GM23248 (cell line): ENCODE data around the gene WSB1. TPM values are rescaled to one million over a fixed set of nuclear protein-coding genes. Genes with fewer than 3 reads are reported as not detected.
A peak's percentile ranks its signal among the peaks of the same experiment; 100 is the strongest.

Experiments used
- DNase-seq: peaks from one replicate; pipeline ENCODE4 v3.0.0-alpha.2; 2015
- H2AFZ ChIP-seq: fragments of 200-600 bp; sonication (generic); 2 replicates; pipeline ENCODE4 v1.6.1; 2016; ENCODE audit warnings: antibody characterized with exemption
- H3F3A ChIP-seq: fragments of 200-600 bp; sonication (generic); 2 replicates; pipeline ENCODE4 v1.6.1; 2016; ENCODE audit warnings: mild to moderate bottlenecking, antibody characterized with exemption, mixed run types; ENCODE audit not compliant: insufficient read depth
- H3K27ac ChIP-seq: fragments of 200-600 bp; sonication (generic); 2 replicates; pipeline ENCODE4 v1.5.1; 2016; ENCODE audit warnings: mild to moderate bottlenecking
- H3K27me3 ChIP-seq: fragments of 200-600 bp; sonication (generic); replicated peaks from 2 replicates; pipeline ENCODE4 v1.6.1; 2016; ENCODE audit warnings: mild to moderate bottlenecking; ENCODE audit not compliant: insufficient read depth
- H3K36me3 ChIP-seq: fragments of 200-600 bp; sonication (generic); 2 replicates; pipeline ENCODE4 v1.6.1; 2016; ENCODE audit warnings: low read depth, mild to moderate bottlenecking
- H3K4me1 ChIP-seq: fragments of 200-600 bp; sonication (generic); 2 replicates; pipeline ENCODE4 v1.6.1; 2016; ENCODE audit warnings: mild to moderate bottlenecking; ENCODE audit not compliant: insufficient read depth
- H3K4me2 ChIP-seq: fragments of 200-600 bp; sonication (generic); one replicate; pipeline ENCODE4 v1.6.1; 2016; ENCODE audit warnings: mild to moderate bottlenecking; ENCODE audit not compliant: unreplicated experiment
- H3K4me3 ChIP-seq: fragments of 200-600 bp; sonication (generic); 2 replicates; pipeline ENCODE4 v1.5.1; 2016; ENCODE audit warnings: mild to moderate bottlenecking
- H3K79me2 ChIP-seq: fragments of 200-600 bp; sonication (generic); 2 replicates; pipeline ENCODE4 v1.6.1; 2016; ENCODE audit warnings: mild to moderate bottlenecking; ENCODE audit not compliant: insufficient read depth
- H3K9ac ChIP-seq: fragments of 200-600 bp; sonication (generic); 2 replicates; pipeline ENCODE4 v1.6.1; 2016; ENCODE audit warnings: mild to moderate bottlenecking
- H3K9me2 ChIP-seq: fragments of 200-600 bp; sonication (generic); 2 replicates; pipeline ENCODE4 v1.6.1; 2016; ENCODE audit warnings: mixed run types, mild to moderate bottlenecking, moderate library complexity; ENCODE audit not compliant: insufficient read depth
- H3K9me3 ChIP-seq: fragments of 200-600 bp; sonication (generic); one replicate; pipeline ENCODE4 v1.6.1; 2017; ENCODE audit warnings: low read depth
- H4K20me1 ChIP-seq: fragments of 200-600 bp; sonication (generic); 2 replicates; pipeline ENCODE4 v1.6.0; 2016; ENCODE audit not compliant: insufficient read depth
- EZH2 ChIP-seq: fragments of 200-600 bp; sonication (generic); IDR thresholded peaks from 2 replicates; pipeline ENCODE4 v1.6.1; 2018; ENCODE audit warnings: antibody characterized with exemption, mild to moderate bottlenecking; ENCODE audit not compliant: insufficient read depth, poor library complexity, severe bottlenecking
- EZH2phosphoT487 ChIP-seq: fragments of 200-600 bp; sonication (generic); IDR thresholded peaks from 2 replicates; pipeline ENCODE4 v1.6.1; 2018; ENCODE audit warnings: antibody characterized with exemption, moderate library complexity, mild to moderate bottlenecking, low read depth; ENCODE audit not compliant: insufficient read depth
- whole genome bisulfite sequencing, 2 experiments: methylation state at CpG; one replicate each; pipeline ENCODE4 v1.1.6; 2015 to 2017; ENCODE audit warnings: low lambda C conversion rate in 2 of 2, low coverage in 1 of 2; ENCODE audit errors: missing lambda C conversion rate in 2 of 2; 5-methylcytosine and 5-hydroxymethylcytosine counted together
- in situ Hi-C: fragments of 300-500 bp; cut with MboI; formaldehyde crosslinking; loops from 2 replicates; pipeline ENCODE4 v1.15.0; 2020
- polyA plus RNA-seq: library from polyadenylated mRNA; unstranded; fragments of >200 nt; fragmentation: Nextera tagmentation; extraction: Ambion mirVana; gene quantifications from 2 replicates; pipeline ENCODE4 v1.2.1, GENCODE V29; 2016
- total RNA-seq: library from RNA; depleted of rRNA; stranded (reverse); fragments of >200 nt; shearing (Covaris generic); gene quantifications from 2 replicates; pipeline ENCODE4 v1.2.3, GENCODE V29; 2014

The WSB1 gene
- total and polyA plus RNA-seq, 2 experiments from 2014 or later, result 127 to 135 TPM

DNA sequence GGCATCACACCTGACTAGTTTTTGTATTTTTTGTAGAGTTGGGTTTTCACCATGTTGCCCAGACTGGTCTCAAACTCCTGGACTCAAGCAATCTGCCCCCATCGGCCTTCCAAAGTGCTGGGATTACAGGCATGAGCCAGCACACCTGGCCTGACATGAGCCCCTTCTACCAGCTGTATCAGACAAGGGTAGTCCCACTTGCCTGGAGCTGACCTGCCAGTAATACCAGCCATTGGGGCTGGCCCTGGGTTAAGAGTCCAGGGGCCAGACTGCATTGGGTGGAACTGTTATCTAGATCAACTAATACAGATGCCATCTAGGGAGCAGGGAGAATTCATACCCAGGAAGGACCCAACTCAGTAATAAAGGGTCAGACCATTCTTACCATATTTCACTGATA lies 28.1 kb downstream of the WSB1 start:
- Histone ChIP-seq H3K9me2 (no peaks in the 10 kb centered on the region), H3K9ac (no peak overlapping the region), H3F3A (peaks cover 45% of the 10 kb centered on the region), H4K20me1 (no peaks in the 10 kb centered on the region), H3K27me3 (no peaks in the 10 kb centered on the region), H3K9me3 (no peaks in the 10 kb centered on the region), H3K79me2 (no peaks in the 10 kb centered on the region), H3K4me1 (peaks cover 19% of the 10 kb centered on the region; the same call in 1 of the 2 replicates), H3K4me2 (no peak overlapping the region), H3K36me3 (peaks cover 11% of the 10 kb centered on the region; the same call in 1 of the 2 replicates), H2AFZ (no peak overlapping the region), H3K4me3 (no peak overlapping the region), H3K27ac (no peak overlapping the region)
- in situ Hi-C loops, result loop anchor here (10.0 kb wide), 1 partner anchor 77 kb away; no protein-coding TSS in a partner anchor
- 88 to 94% methylated on average over 1 of the region's 1 CpG for WGBS, 2 experiments
- TF ChIP-seq EZH2phosphoT487 (no peak), EZH2 (no peak)
- DNase-seq, result no peak

DNA sequence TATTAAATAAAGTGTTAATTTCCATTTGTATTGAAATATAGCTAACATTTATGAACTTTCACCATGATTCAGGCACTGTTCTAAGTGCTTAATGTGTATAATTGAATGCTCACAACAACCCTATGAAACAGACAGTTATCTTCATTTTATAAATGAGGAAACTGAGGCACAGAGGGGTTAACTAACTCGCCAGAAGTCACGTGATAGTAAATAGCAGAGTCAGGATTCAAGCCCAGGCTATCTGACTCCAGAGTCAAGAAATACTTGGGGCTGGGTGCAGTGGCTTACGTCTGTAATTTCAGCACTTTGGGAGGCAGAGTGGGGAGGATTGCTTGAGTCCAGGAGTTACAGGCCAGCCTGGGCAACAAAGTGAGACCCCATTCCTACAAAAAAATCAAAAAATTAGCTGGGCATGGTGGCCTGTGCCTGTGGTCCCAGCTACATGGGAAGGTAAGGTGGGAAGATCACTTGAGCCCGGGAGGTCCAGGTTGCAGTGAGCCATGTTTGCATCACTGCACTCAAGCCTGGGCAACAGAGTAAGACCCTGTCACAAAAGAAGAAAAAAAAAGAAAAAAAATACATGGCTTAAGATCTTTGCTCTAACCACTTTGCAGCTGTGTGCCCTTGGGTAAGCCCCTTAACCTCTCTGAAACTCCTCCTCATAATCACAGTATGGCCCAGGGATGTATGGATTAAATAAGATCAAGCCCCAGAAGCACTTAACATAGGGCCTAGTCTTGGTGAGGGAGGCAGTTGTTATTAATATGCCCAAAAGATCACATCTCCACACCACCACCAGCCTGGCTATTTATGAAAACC lies 29.0 kb downstream of the WSB1 start:
- peaks cover 19% of the 10 kb centered on the region; the same call in 1 of the 2 replicates for H3K4me1 ChIP-seq
- no peaks in the 10 kb centered on the region for H3K9me3 ChIP-seq
- in situ Hi-C loops, result loop anchor here (10.0 kb wide), 1 partner anchor 78 kb away; no protein-coding TSS in a partner anchor
- H3K27ac ChIP-seq, result 0 out of 2 replicates have a peak overlapping the region, but pooled peaks have one; percentile 7
- H2AFZ ChIP-seq, result peak overlapping the region; percentile 47; the same call in 1 of the 2 replicates
- H3K4me3 ChIP-seq, result no peak overlapping the region
- no peak overlapping the region for H3K9ac ChIP-seq
- no peak overlapping the region for H3K4me2 ChIP-seq
- no peaks in the 10 kb centered on the region for H3K9me2 ChIP-seq
- H3K27me3 ChIP-seq, result no peaks in the 10 kb centered on the region
- no peak for DNase-seq
- H4K20me1 ChIP-seq, result no peaks in the 10 kb centered on the region
- TF ChIP-seq EZH2, result no peak
- no peak for TF ChIP-seq EZH2phosphoT487
- H3K79me2 ChIP-seq, result no peaks in the 10 kb centered on the region
- H3K36me3 ChIP-seq, result peaks cover 11% of the 10 kb centered on the region; the same call in 1 of the 2 replicates
- WGBS, 2 experiments, result 44 to 54% methylated on average over 4 of the region's 4 CpGs
- peaks cover 45% of the 10 kb centered on the region for H3F3A ChIP-seq

DNA sequence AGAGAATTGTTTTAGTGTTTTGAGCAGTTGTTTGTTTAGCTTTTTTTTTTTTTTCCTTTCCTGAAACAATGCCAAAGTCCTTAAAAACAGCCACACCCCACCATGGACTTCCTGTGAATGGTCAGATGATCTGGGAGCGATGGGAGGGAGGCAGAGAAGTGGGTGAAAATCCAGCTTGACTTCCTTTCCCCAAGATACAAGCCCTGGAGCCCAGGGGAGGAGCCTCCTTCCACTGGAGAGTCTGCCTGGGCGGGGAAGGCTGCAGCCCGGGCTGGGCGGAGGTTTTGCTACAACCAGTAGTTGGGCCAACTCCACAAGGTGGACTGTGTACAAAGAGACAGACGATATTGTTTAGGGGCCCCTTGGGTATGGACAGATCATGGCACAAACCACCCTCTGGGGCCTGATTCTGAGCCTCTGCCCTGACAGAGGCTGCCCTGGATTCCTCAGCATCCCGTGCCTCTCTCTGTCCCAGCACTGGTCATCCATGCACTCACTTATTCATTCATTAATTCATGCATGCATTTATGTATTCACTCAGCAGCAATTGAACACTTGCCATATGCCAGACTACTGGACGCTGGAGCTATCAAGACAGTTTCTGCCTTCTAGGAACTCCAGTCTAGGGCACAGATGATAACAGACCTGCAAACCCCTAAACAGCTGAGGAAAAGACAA lies 29.8 kb downstream of the WSB1 start:
- Histone ChIP-seq H3K9me2 (no peaks in the 10 kb centered on the region), H3K4me3 (no peak overlapping the region), H3K4me1 (peaks cover 19% of the 10 kb centered on the region; the same call in 1 of the 2 replicates), H4K20me1 (no peaks in the 10 kb centered on the region), H2AFZ (peak overlapping the region; percentile 47; the same call in 1 of the 2 replicates), H3K79me2 (no peaks in the 10 kb centered on the region), H3K9ac (no peak overlapping the region), H3F3A (peaks cover 38% of the 10 kb centered on the region), H3K36me3 (peaks cover 4% of the 10 kb centered on the region; the same call in 1 of the 2 replicates), H3K27ac (0 out of 2 replicates have a peak overlapping the region, but pooled peaks have one; percentile 7), H3K27me3 (no peaks in the 10 kb centered on the region), H3K9me3 (no peaks in the 10 kb centered on the region), H3K4me2 (peak overlapping the region; percentile 1)
- in situ Hi-C loops, result loop anchor here (10.0 kb wide), 1 partner anchor 79 kb away; no protein-coding TSS in a partner anchor
- DNase-seq, result peak; percentile 72
- no peak for TF ChIP-seq EZH2phosphoT487
- TF ChIP-seq EZH2, result no peak
- 13 to 14% methylated on average over 7 of the region's 7 CpGs for WGBS, 2 experiments

DNA sequence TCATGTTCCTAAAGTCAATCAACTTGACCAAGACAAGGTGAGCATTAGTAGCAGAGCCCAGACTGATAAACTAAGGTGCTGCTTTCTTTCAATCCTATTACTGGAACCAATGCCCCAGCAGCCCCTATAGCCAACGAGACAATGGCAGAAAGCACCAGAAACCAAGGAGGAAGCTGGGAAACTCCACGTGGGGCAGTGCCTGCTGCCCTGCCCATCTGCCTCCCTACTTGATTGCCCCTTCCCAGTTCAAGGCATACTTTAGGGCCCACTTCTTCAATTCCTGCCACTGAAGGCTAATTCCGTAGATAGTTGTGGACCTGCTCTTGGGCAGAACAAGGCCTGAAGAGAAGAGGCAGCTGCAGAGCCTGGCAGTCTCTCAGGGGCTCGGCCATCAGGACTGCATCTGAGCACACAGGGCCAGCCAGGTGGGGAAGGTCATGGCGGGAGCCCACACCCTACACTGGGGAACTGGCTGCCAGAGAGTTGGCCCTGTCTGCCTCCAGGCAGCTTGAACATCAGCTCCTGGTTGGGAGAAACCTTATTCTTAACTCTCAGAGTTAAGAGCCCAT lies 30.9 kb downstream of the WSB1 start:
- Histone ChIP-seq H3K9me3 (no peaks in the 10 kb centered on the region), H3F3A (peaks cover 26% of the 10 kb centered on the region), H3K4me2 (no peak overlapping the region), H3K27ac (no peak overlapping the region), H3K27me3 (no peaks in the 10 kb centered on the region), H3K9me2 (no peaks in the 10 kb centered on the region), H2AFZ (no peak overlapping the region), H3K79me2 (no peaks in the 10 kb centered on the region), H3K4me1 (peaks cover 10% of the 10 kb centered on the region; the same call in 1 of the 2 replicates), H3K4me3 (no peak overlapping the region), H4K20me1 (no peaks in the 10 kb centered on the region), H3K36me3 (no peaks in the 10 kb centered on the region), H3K9ac (no peak overlapping the region)
- 66 to 71% methylated on average over 5 of the region's 5 CpGs for WGBS, 2 experiments
- DNase-seq, result no peak
- in situ Hi-C loops, result loop anchor here (10.0 kb wide), 1 partner anchor 80 kb away; no protein-coding TSS in a partner anchor
- TF ChIP-seq EZH2 (no peak), EZH2phosphoT487 (no peak)
